ENCODE data around the gene DCAF4. TPM values are rescaled to one million over a fixed set of nuclear protein-coding genes. Genes with fewer than 3 reads are reported as not detected.

The DCAF4 gene
- polyA plus RNA-seq, 1 of the 3 experiments (the other 2 are of a cell fraction): 17.9 TPM

GRCh38 chr14:72913809-72914208 lies 12.5 kb upstream of the DCAF4 start (continued):
- TF ChIP-seq RXRA (IDR thresholded peaks at IDR 0.05; ENCODE audit: borderline replicate concordance, low read depth) (no peak), MEF2A (IDR thresholded peaks at IDR 0.05; ENCODE audit: borderline replicate concordance, low read depth) (no peak), MAX (IDR thresholded peaks at IDR 0.05; ENCODE audit: low read depth) (no peak)
- TF ChIP-seq, protein P1, sequence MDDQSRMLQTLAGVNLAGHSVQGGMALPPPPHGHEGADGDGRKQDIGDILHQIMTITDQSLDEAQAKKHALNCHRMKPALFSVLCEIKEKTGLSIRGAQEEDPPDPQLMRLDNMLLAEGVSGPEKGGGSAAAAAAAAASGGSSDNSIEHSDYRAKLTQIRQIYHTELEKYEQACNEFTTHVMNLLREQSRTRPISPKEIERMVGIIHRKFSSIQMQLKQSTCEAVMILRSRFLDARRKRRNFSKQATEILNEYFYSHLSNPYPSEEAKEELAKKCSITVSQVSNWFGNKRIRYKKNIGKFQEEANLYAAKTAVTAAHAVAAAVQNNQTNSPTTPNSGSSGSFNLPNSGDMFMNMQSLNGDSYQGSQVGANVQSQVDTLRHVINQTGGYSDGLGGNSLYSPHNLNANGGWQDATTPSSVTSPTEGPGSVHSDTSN (IDR thresholded peaks at IDR 0.05): no peak

- Histone ChIP-seq H3K4me2 (no peak overlapping the region), H3K4me3 (ENCODE audit: low read depth in 2 of 2, low read length in 1 of 2) (no peak overlapping the region), H3K36me3 (replicated peaks in 1 of 2; ENCODE audit: control insufficient read depth in 1 of 2, insufficient read depth in 2 of 2, low read length in 1 of 2) (no peaks in the 10 kb centered on the region), H3K9ac (no peak overlapping the region), H3K27me3 (ENCODE audit: insufficient read depth) (no peaks in the 10 kb centered on the region), H3K27ac (ENCODE audit: low read depth in 2 of 2, low read length in 1 of 2) (no peak overlapping the region), H3F3A (replicated peaks; ENCODE audit: insufficient read depth) (no peaks in the 10 kb centered on the region), H3K9me3 (no peaks in the 10 kb centered on the region), H3K79me2 (ENCODE audit: insufficient read depth) (no peaks in the 10 kb centered on the region), H2AFZ (ENCODE audit: low read depth) (no peak overlapping the region), H3K9me2 (no peaks in the 10 kb centered on the region), H3K4me1 (ENCODE audit: control insufficient read depth in 1 of 2, insufficient read depth in 2 of 2, low read depth in 1 of 2, low read length in 1 of 2) (no peaks in the 10 kb centered on the region), H4K20me1 (ENCODE audit: insufficient read depth) (no peaks in the 10 kb centered on the region)
- no peak for TF ChIP-seq FOSL2 (IDR thresholded peaks at IDR 0.05; ENCODE audit: borderline replicate concordance, low read depth)
- TF ChIP-seq EZH2phosphoT487 (IDR thresholded peaks at IDR 0.05; ENCODE audit: borderline replicate concordance, low read depth): no peak
- TF ChIP-seq RCOR1 (IDR thresholded peaks at IDR 0.05; ENCODE audit: low read length): no peak
- no peak for TF ChIP-seq CHD2 (IDR thresholded peaks at IDR 0.05; ENCODE audit: low read length, partially characterized antibody)
- no peak for TF ChIP-seq SIN3A (IDR thresholded peaks at IDR 0.05; ENCODE audit: borderline replicate concordance, low read depth, low read length)
- TF ChIP-seq, protein P2, sequence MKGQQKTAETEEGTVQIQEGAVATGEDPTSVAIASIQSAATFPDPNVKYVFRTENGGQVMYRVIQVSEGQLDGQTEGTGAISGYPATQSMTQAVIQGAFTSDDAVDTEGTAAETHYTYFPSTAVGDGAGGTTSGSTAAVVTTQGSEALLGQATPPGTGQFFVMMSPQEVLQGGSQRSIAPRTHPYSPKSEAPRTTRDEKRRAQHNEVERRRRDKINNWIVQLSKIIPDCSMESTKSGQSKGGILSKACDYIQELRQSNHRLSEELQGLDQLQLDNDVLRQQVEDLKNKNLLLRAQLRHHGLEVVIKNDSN (IDR thresholded peaks at IDR 0.05; ENCODE audit: borderline replicate concordance, low read depth): no peak
- no peak for TF ChIP-seq FOXM1 (IDR thresholded peaks at IDR 0.05; ENCODE audit: low read depth)
- TF ChIP-seq, protein P1 (IDR thresholded peaks at IDR 0.05): no peak
- TF ChIP-seq SMC3 (IDR thresholded peaks at IDR 0.05; ENCODE audit: low read depth, low read length): no peak
- no peak for TF ChIP-seq ELF1 (IDR thresholded peaks at IDR 0.05)
- TF ChIP-seq GABPA (IDR thresholded peaks at IDR 0.05; ENCODE audit: low read depth): no peak
- no peak for TF ChIP-seq ZBTB33 (IDR thresholded peaks at IDR 0.05; ENCODE audit: borderline replicate concordance, low read depth)
- TF ChIP-seq EP300 (IDR thresholded peaks at IDR 0.05; ENCODE audit: borderline replicate concordance in 1 of 2, low read depth in 1 of 2, low read length in 1 of 2): no peak
- TF ChIP-seq RAD21 (IDR thresholded peaks at IDR 0.05; ENCODE audit: low read length): no peak
- TF ChIP-seq MXI1 (IDR thresholded peaks at IDR 0.05; ENCODE audit: low read depth, low read length): no peak
- WGBS (ENCODE audit: low lambda C conversion rate): 44% methylated on average over 6 of the region's 6 CpGs
- POLR2A ChIA-PET: no interaction called here
- CTCF ChIA-PET: interaction anchor here (1.5 to 3.3 kb wide), 2 partner anchors 12 to 32 kb away, joined by 3 to 14 read pairs; no protein-coding TSS in a partner anchor
- DNase-seq: no peak
Observed at GRCh38 chr14:72916174-72916573, 10.1 kb upstream of the DCAF4 start.
